Measurements from ENCODE around the gene CHMP2B.

DNA sequence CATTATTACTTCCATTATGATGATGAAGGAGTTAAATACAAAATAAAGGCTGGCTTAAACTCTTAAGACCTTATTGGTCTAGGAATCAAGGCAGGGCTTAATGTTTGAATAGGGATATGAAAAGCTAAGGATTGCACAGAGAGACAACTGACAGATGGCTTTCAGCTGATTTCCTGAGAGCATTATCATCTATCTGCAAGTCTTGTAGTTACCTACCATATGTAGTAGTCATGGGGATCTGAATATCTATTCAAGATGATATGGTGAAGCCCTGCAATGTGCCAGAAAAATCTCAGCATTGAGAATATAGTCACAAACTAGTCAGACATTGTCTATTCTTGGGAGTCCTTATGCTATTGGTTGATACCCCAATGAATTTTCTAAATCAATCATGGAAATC lies 47.5 kb upstream of the CHMP2B start:
- no peak for TF ChIP-seq EZH2 (IDR thresholded peaks at IDR 0.05; ENCODE audit: insufficient read depth, poor library complexity, severe bottlenecking)
- TF ChIP-seq EZH2phosphoT487 (IDR thresholded peaks at IDR 0.05; ENCODE audit: insufficient read depth, low read depth) = no peak

All from GM23248 (cell line).